T-cell (primary cell): Measurements from ENCODE around the gene VCL. TPM values are rescaled to one million over a fixed set of nuclear protein-coding genes. Genes with fewer than 3 reads are reported as not detected.
A peak's percentile ranks its signal among the peaks of the same experiment; 100 is the strongest.

Experiments
- ATAC-seq, 4 experiments: fragments of 200-7000 bp in 3 of 4; fragments of 150-1000 bp in 1 of 4; cut with Tn5 transposase; replicated peaks in 1 of 4; 1 replicate in 3 of 4; 2 replicates in 1 of 4; pipeline ENCODE4 v1.10.0; 2021; ENCODE audit warnings: moderate library complexity in 3 of 4, mild to moderate bottlenecking in 2 of 4, moderate number of reproducible peaks in 1 of 4
- CTCF ChIA-PET, 2 donors: fragments of 300-600 bp; sonication (Branson Sonifier 250); formaldehyde crosslinking; loops; one replicate each; lab custom pipeline; 2022; ENCODE audit warnings: antibody characterized with exemption in 2 of 2; lab: Charles Lee
- POLR2A ChIA-PET, 2 donors: fragments of 300-600 bp; sonication (Branson Sonifier 250); formaldehyde crosslinking; loops; one replicate each; lab custom pipeline; 2022; ENCODE audit warnings: antibody characterized with exemption in 2 of 2; lab: Charles Lee
- DNase-seq, 35 experiments: peaks; one replicate each; pipeline versions ENCODE4 v3.0.0 to v3.0.0-alpha.2; 2013 to 2023
- H3K27ac ChIP-seq: one replicate; pipeline ENCODE4 v1.5.1; 2013; ENCODE audit warnings: low read length
- H3K27me3 ChIP-seq, 2 experiments: replicated peaks in 1 of 2; 1 replicate in 1 of 2; 2 replicates in 1 of 2; pipeline versions ENCODE4 v1.6.1 to v1.7.0; 2013; ENCODE audit warnings: low read length in 1 of 2, mixed read lengths in 1 of 2; ENCODE audit not compliant: control insufficient read depth in 2 of 2, insufficient read depth in 2 of 2; ENCODE audit errors: extremely low read depth in 1 of 2
- H3K36me3 ChIP-seq, 2 donors: 1 replicate in 1 of 2; 2 replicates in 1 of 2; pipeline versions ENCODE4 v1.6.1 to v1.7.0; 2013; ENCODE audit warnings: low read length in 1 of 2; ENCODE audit not compliant: control insufficient read depth in 2 of 2, insufficient read depth in 1 of 2; ENCODE audit errors: extremely low read depth in 1 of 2
- H3K4me1 ChIP-seq, 2 experiments: 1 replicate in 1 of 2; 2 replicates in 1 of 2; pipeline versions ENCODE4 v1.6.1 to v1.7.0; 2013; ENCODE audit warnings: low read length in 2 of 2, mixed read lengths in 1 of 2; ENCODE audit not compliant: insufficient read depth in 2 of 2, control insufficient read depth in 1 of 2; ENCODE audit errors: extremely low read depth in 1 of 2
- H3K4me3 ChIP-seq, 2 donors: 1 replicate in 1 of 2; 2 replicates in 1 of 2; pipeline versions ENCODE4 v1.5.1 to v1.7.0; 2013; ENCODE audit warnings: mild to moderate bottlenecking in 2 of 2, low read length in 1 of 2, moderate library complexity in 1 of 2; ENCODE audit not compliant: control insufficient read depth in 1 of 2; ENCODE audit errors: extremely low read depth in 1 of 2
- H3K9me3 ChIP-seq: 2 replicates; pipeline ENCODE4 v1.7.0; 2013
- H3K27ac Mint-ChIP-seq, 2 donors: one replicate each; pipeline ENCODE4 v1.8.0; 2020 to 2021; ENCODE audit warnings: mild to moderate bottlenecking in 2 of 2, mixed read lengths in 2 of 2
- H3K27me3 Mint-ChIP-seq, 2 donors: one replicate each; pipeline ENCODE4 v1.8.0; 2021 to 2022; ENCODE audit warnings: mixed read lengths in 2 of 2
- H3K36me3 Mint-ChIP-seq: one replicate; pipeline ENCODE4 v1.8.0; 2021; ENCODE audit warnings: mixed read lengths
- H3K4me1 Mint-ChIP-seq, 3 donors: one replicate each; pipeline ENCODE4 v1.8.0; 2020 to 2022; ENCODE audit warnings: mixed read lengths in 3 of 3, mild to moderate bottlenecking in 1 of 3
- H3K4me3 Mint-ChIP-seq, 3 donors: one replicate each; pipeline ENCODE4 v1.8.0; 2020 to 2022; ENCODE audit warnings: mild to moderate bottlenecking in 3 of 3, mixed read lengths in 3 of 3, moderate library complexity in 3 of 3
- H3K9me3 Mint-ChIP-seq, 3 donors: one replicate each; pipeline ENCODE4 v1.8.0; 2020 to 2022; ENCODE audit warnings: mixed read lengths in 3 of 3
- WGBS: methylation state at CpG from one replicate; pipeline ENCODE4 v1.1.5; 2013; ENCODE audit warnings: missing lambda C conversion rate; ENCODE audit not compliant: insufficient coverage; 5-methylcytosine and 5-hydroxymethylcytosine counted together
- total RNA-seq, 35 experiments: library from RNA in 6 of 35; stranded (reverse) in 6 of 35; fragments of 120-200 nt in 1 of 35; gene quantifications; one replicate each; pipeline versions ENCODE4 v1.2.1 to v1.2.4 and lab custom pipeline; 2013 to 2026

The VCL gene
- total RNA-seq, 5 donors from 2014 or later (not counting 1 experiment from before 2014, with no cell fraction given): 22.6 to 48.7 (median 27.0) TPM

GRCh38 chr10:74044419-74044818, 46.5 kb downstream of the VCL start:
- Histone ChIP-seq H3K36me3 (peaks cover 0 to 6% of the 10 kb centered on the region in 2 donors), H3K9me3 (no peaks in the 10 kb centered on the region), H3K4me3 (no peak overlapping the region), H3K27me3 (no peaks in the 10 kb centered on the region), H3K4me1 (no peaks in the 10 kb centered on the region), H3K27ac (no peak overlapping the region)
- no peak for ATAC-seq
- DNase-seq: no peak
- H3K36me3 Mint-ChIP-seq: peaks cover 15% of the 10 kb centered on the region
- H3K27ac Mint-ChIP-seq: no peak overlapping the region
- peaks cover 8 to 14% (median 13%) of the 10 kb centered on the region in 3 donors for H3K4me1 Mint-ChIP-seq
- no CpG with 5 or more reads among the region's 2 CpGs for WGBS
- H3K4me3 Mint-ChIP-seq: no peak overlapping the region
- H3K9me3 Mint-ChIP-seq: no peaks in the 10 kb centered on the region
- ChIA-PET POLR2A (interaction anchor here in 1 of 2 donors (0.6 kb wide), 1 partner anchor 40 kb away, joined by 4 read pairs; no protein-coding TSS in a partner anchor), CTCF (no interaction called here)
- H3K27me3 Mint-ChIP-seq: no peaks in the 10 kb centered on the region

GRCh38 chr10:74047304-74047703, 49.4 kb downstream of the VCL start:
- H3K27me3 ChIP-seq: no peaks in the 10 kb centered on the region
- Mint-ChIP-seq H3K36me3 (peaks cover 12% of the 10 kb centered on the region), H3K9me3 (no peaks in the 10 kb centered on the region), H3K27ac (no peak overlapping the region), H3K4me1 (peaks cover 7 to 12% (median 8%) of the 10 kb centered on the region in 3 donors), H3K27me3 (no peaks in the 10 kb centered on the region), H3K4me3 (no peak overlapping the region)
- DNase-seq (no peak), ATAC-seq (no peak)
- H3K4me1 ChIP-seq: no peaks in the 10 kb centered on the region
- ChIA-PET POLR2A (no interaction called here), CTCF (interaction anchor here (0.5 to 1.0 kb wide), 3 partner anchors 11 to 127 kb away, joined by 3 to 4 read pairs (median 3); no protein-coding TSS in a partner anchor)
- no peak overlapping the region for H3K4me3 ChIP-seq
- peaks cover 0 to 6% of the 10 kb centered on the region in 2 donors for H3K36me3 ChIP-seq
- no peaks in the 10 kb centered on the region for H3K9me3 ChIP-seq
- no peak overlapping the region for H3K27ac ChIP-seq
- no CpG with 5 or more reads among the region's 2 CpGs for WGBS

- Histone ChIP-seq H3K27ac (no peak overlapping the region), H3K36me3 (peaks cover 0 to 6% of the 10 kb centered on the region in 2 donors), H3K4me1 (no peaks in the 10 kb centered on the region), H3K4me3 (no peak overlapping the region), H3K9me3 (no peaks in the 10 kb centered on the region), H3K27me3 (no peaks in the 10 kb centered on the region)
- H3K4me1 Mint-ChIP-seq: peaks cover 7 to 12% (median 8%) of the 10 kb centered on the region in 3 donors
- POLR2A ChIA-PET: no interaction called here
- ATAC-seq (no peak), DNase-seq (no peak)
- H3K9me3 Mint-ChIP-seq: no peaks in the 10 kb centered on the region
- CTCF ChIA-PET: interaction anchor here (0.5 to 0.7 kb wide), 3 partner anchors 19 to 1676 kb away, joined by 3 to 4 read pairs (median 3); no protein-coding TSS in a partner anchor
- no CpG with 5 or more reads among the region's 3 CpGs for WGBS
- H3K4me3 Mint-ChIP-seq: no peak overlapping the region
- no peak overlapping the region for H3K27ac Mint-ChIP-seq
- no peaks in the 10 kb centered on the region for H3K27me3 Mint-ChIP-seq
- peaks cover 12% of the 10 kb centered on the region for H3K36me3 Mint-ChIP-seq
Observed at GRCh38 chr10:74047871-74048270, 50.0 kb downstream of the VCL start.

GRCh38 chr10:74048433-74048832, 50.5 kb downstream of the VCL start:
- Histone ChIP-seq H3K27ac (no peak overlapping the region), H3K36me3 (peaks cover 0 to 6% of the 10 kb centered on the region in 2 donors), H3K27me3 (no peaks in the 10 kb centered on the region), H3K4me1 (no peaks in the 10 kb centered on the region), H3K4me3 (no peak overlapping the region), H3K9me3 (no peaks in the 10 kb centered on the region)
- H3K27me3 Mint-ChIP-seq: no peaks in the 10 kb centered on the region
- no peaks in the 10 kb centered on the region for H3K9me3 Mint-ChIP-seq
- ATAC-seq: no peak
- peaks cover 11% of the 10 kb centered on the region for H3K36me3 Mint-ChIP-seq
- ChIA-PET POLR2A (no interaction called here), CTCF (interaction anchor here (0.5 to 0.7 kb wide), 3 partner anchors 20 to 1676 kb away, joined by 3 to 4 read pairs (median 3); no protein-coding TSS in a partner anchor)
- whole genome bisulfite sequencing: 100% methylated on average over 1 of the region's 2 CpGs
- peaks cover 7 to 13% (median 8%) of the 10 kb centered on the region in 3 donors for H3K4me1 Mint-ChIP-seq
- DNase-seq: no peak
- H3K4me3 Mint-ChIP-seq: no peak overlapping the region
- H3K27ac Mint-ChIP-seq: no peak overlapping the region

GRCh38 chr10:74049955-74050354, 52.0 kb downstream of the VCL start:
- H3K27ac ChIP-seq: no peak overlapping the region
- Mint-ChIP-seq H3K4me3 (no peak overlapping the region), H3K4me1 (peaks cover 7 to 20% (median 11%) of the 10 kb centered on the region in 3 donors), H3K9me3 (no peaks in the 10 kb centered on the region), H3K36me3 (peaks cover 6% of the 10 kb centered on the region), H3K27me3 (no peaks in the 10 kb centered on the region), H3K27ac (peak overlapping the region in 1 of 2 donors; percentile 72)
- H3K9me3 ChIP-seq: no peaks in the 10 kb centered on the region
- H3K4me1 ChIP-seq: no peaks in the 10 kb centered on the region
- ChIA-PET CTCF (interaction anchor here in 1 of 2 donors (1.0 kb wide), 1 partner anchor 50 kb away, joined by 3 read pairs; no protein-coding TSS in a partner anchor), POLR2A (interaction anchor here in 1 of 2 donors (0.5 kb wide), 2 partner anchors 101 to 326 kb away, joined by 4 to 5 read pairs; no protein-coding TSS in a partner anchor)
- WGBS: 91% methylated on average over 1 of the region's 1 CpG
- DNase-seq (no peak), ATAC-seq (no peak)
- peaks cover under 1 to 5% of the 10 kb centered on the region in 2 donors for H3K36me3 ChIP-seq
- no peaks in the 10 kb centered on the region for H3K27me3 ChIP-seq
- no peak overlapping the region for H3K4me3 ChIP-seq

- CTCF ChIA-PET: interaction anchor here in 1 of 2 donors (0.6 kb wide), 1 partner anchor 159 kb away, joined by 8 read pairs; no protein-coding TSS in a partner anchor
- Mint-ChIP-seq H3K4me3 (no peak overlapping the region), H3K36me3 (peaks cover 3% of the 10 kb centered on the region), H3K4me1 (peaks cover 10 to 21% (median 12%) of the 10 kb centered on the region in 3 donors), H3K27ac (no peak overlapping the region), H3K27me3 (no peaks in the 10 kb centered on the region), H3K9me3 (no peaks in the 10 kb centered on the region)
- no peak for ATAC-seq
- no peak overlapping the region for H3K4me3 ChIP-seq
- no peak for DNase-seq
- H3K9me3 ChIP-seq: no peaks in the 10 kb centered on the region
- H3K27me3 ChIP-seq: no peaks in the 10 kb centered on the region
- POLR2A ChIA-PET: interaction anchor here in 1 of 2 donors (0.5 kb wide), 1 partner anchor 325 kb away, joined by 4 read pairs; no protein-coding TSS in a partner anchor
- H3K4me1 ChIP-seq: peaks cover 0 to 5% of the 10 kb centered on the region in 2 experiments
- no CpG with 5 or more reads among the region's 1 CpG for WGBS
- no peak overlapping the region for H3K27ac ChIP-seq
- peaks cover 0 to 5% of the 10 kb centered on the region in 2 donors for H3K36me3 ChIP-seq
Observed at GRCh38 chr10:74050653-74051052, 52.7 kb downstream of the VCL start.
